Astrocyte of the cerebellum (primary cell): ENCODE data around the gene TIMM10B.

Experiments used
- DNase-seq: peaks from one replicate; pipeline ENCODE4 v3.0.0-alpha.2; 2011; ENCODE audit warnings: low read depth
- H3K4me3 ChIP-seq: 2 replicates; pipeline ENCODE4 v1.5.1; 2011; ENCODE audit warnings: mild to moderate bottlenecking, low read depth, low read length, moderate library complexity
- in situ Hi-C: cut with HindIII; loops from 2 replicates; pipeline ENCODE4 v1.10.0; 2017; ENCODE audit warnings: low sequenced_read_pairs
- TF ChIP-seq, protein P1 (sequence below): IDR thresholded peaks from 2 replicates; pipeline ENCODE4 v1.5.1; 2012; ENCODE audit warnings: low read length, low read depth, moderate library complexity, mild to moderate bottlenecking; ENCODE audit errors: missing control alignments

The TIMM10B gene

DNA sequence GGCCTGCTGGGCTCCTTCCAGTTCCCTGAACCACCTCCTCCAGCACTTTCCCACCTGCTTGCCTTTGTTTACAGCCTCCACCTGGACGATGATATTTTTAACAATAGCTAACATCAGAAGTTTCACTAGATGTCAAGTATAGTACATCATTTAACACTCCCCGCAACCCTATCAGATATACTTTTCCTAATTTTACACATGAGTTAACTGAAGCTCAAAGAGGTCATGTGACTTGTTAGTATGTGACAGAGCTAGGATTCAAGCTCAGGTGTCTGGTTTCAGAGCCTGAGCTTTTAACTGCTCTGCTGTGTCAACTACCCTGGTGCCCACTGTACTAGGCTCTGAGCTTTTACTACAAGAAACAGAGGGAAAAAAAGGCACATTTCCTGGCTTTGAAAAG is 26.2 kb upstream of the TIMM10B start:
- TF ChIP-seq, protein P1, sequence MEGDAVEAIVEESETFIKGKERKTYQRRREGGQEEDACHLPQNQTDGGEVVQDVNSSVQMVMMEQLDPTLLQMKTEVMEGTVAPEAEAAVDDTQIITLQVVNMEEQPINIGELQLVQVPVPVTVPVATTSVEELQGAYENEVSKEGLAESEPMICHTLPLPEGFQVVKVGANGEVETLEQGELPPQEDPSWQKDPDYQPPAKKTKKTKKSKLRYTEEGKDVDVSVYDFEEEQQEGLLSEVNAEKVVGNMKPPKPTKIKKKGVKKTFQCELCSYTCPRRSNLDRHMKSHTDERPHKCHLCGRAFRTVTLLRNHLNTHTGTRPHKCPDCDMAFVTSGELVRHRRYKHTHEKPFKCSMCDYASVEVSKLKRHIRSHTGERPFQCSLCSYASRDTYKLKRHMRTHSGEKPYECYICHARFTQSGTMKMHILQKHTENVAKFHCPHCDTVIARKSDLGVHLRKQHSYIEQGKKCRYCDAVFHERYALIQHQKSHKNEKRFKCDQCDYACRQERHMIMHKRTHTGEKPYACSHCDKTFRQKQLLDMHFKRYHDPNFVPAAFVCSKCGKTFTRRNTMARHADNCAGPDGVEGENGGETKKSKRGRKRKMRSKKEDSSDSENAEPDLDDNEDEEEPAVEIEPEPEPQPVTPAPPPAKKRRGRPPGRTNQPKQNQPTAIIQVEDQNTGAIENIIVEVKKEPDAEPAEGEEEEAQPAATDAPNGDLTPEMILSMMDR = no peak
- H3K4me3 ChIP-seq = no peak overlapping the region
- in situ Hi-C loops = no loop called here
- DNase-seq = no peak

DNA sequence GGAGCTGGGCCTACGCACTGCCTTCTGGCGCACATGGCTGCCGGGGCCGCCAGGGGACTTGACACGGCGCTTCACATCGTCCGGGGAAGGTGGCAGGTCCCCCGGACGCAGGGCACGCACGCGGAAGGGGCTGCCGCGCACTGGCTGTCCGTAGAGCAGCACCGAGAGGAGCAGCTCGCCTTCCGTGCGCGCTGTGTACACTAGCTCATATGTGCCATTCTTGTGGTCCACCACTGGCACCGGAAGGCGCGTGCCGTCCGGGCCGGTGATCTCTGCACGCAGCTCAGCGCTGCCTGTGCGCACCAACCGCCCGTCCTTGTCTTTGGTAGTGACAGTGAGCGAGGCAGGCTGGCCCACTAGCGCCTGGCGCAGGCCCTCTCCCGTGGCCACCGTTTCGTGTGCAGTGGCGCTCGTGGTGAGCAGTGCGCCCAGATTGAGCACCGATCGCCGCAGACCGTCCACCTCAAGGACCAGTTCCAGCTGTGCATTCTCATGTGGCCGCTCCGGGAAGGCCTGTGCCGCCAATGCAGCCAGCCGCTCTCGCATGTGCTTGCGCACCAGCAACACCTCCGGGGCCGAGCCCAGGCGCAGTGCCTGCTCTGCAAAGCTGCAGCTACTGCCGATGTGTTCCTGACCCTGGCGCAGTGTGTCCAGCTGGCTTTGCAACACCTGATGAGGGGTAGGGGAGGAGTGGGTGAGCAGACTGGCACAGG is 24.8 kb upstream of the TIMM10B start:
- H3K4me3 ChIP-seq = no peak overlapping the region
- TF ChIP-seq, protein P1 = no peak
- in situ Hi-C loops = no loop called here
- DNase-seq = no peak

DNA sequence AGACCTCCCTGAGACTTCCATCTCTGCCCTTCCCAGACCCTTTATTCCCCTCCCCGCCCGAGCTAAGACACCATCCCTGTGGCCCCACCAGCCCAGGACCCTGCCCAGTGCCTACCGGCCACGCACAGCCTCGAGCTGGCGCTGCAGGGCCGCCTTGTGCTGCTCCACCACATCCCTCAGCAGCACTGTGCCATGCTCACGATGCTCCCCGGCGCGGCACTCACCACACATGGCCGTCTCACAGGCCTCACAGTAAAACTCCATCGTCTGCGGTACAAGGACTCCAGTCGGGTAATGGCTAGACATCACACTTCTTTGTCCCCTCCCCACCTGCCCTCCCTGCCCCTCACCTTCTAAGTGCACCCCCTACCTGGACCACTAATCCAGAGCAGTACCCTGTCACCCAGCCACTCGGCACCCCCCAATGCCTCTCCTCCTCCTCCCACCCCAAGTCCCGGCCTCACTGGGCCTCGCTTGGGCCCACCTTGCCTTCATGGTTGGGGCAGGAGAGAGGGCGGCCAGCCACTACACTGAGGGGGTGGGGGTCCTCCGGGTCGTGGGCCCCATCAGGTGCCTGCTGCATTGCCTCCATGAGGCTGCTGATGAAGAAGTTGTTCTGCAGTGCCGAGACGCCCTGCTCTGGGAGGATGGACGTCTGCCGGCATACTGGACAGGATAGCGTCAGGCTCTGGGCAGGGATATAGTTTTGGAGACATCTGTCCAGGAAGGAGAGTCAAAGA is 23.6 kb upstream of the TIMM10B start:
- TF ChIP-seq, protein P1 = no peak
- in situ Hi-C loops = no loop called here
- no peak for DNase-seq
- no peak overlapping the region for H3K4me3 ChIP-seq

DNA sequence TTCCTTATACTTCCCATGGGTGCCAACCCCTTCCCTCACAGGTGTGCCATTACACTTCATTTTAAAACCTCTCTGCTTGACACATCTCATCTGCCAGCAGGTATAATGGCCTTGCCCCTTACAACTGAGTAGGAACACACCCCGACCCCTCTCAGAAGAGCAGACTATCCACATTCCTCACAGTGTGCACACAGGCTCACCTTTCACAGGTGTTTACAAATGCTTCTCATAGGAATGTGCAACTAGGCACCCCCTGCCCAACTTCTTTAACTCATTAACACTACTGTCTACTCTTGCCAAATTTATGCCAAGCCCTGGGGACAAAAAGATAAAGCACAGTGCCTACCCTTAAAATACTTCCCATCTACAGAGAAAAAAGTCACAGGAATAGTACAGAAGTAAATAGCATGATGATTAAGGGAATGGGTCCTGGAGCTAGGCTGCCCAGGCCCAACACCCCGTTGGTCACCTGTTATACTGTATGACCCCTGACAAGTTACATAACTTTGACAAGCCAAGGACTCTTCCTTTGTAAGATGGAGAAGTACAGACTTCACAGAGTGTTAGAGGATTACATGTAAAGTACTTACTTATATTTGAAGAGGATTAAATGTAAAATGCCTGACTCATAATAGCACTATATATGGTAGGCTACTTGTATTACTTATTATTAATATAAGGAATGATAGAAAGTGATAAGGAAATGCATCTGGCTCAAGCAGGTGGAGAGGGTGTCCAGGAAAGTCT is 22.8 kb upstream of the TIMM10B start:
- H3K4me3 ChIP-seq = no peak overlapping the region
- in situ Hi-C loops = no loop called here
- TF ChIP-seq, protein P1 = no peak
- no peak for DNase-seq

DNA sequence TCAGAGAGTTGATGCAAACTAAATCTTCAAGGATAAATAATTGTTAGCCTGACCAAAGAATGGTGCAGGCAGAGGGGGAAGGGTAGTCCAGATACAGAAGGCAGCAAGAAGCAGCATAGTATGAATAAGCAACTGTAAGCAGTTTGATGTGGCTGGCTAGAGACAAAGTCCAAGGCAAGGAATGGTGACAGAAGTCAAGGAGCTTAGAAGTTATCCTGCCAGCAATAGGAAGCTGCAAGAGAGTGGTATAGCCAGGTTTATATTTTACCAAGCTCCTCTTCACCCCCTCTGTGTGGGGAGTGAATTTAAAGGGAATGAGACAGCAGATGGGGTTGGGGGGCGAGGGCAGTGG is 22.2 kb upstream of the TIMM10B start:
- in situ Hi-C loops = no loop called here

More for the DNA sequence above, 22.2 kb upstream of the TIMM10B start:
- TF ChIP-seq, protein P1 = no peak
- DNase-seq = no peak
- H3K4me3 ChIP-seq = no peak overlapping the region
